ENCODE measurements around the gene TTLL5. TPM values are rescaled to one million over a fixed set of nuclear protein-coding genes. Genes with fewer than 3 reads are reported as not detected.

TTLL5 gene
- polyA plus RNA-seq, 3 donors = 4.2 to 7.2 (median 4.7) TPM

DNA sequence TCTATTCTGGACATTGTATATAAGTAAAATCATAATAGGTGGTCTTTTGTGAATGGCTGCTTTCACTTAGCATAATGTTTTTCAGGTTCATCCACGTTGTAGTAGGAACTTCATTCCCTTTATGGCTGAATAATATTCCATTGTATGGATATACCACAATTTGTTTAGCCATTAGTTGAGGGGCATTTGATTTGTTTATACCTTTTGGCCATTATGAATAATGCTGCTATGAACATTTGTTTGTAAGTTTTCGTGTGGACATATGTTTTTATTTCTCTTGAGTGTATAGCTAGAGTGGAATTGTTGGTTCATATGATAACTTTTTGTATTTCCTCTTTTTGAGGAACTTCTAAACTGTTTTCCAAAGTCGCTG lies 123.3 kb downstream of the TTLL5 start:
- Histone ChIP-seq H3K9me3 (replicated peaks in 1 of 2; ENCODE audit: control insufficient read depth in 1 of 2, insufficient read depth in 1 of 2, low read length in 2 of 2) (no peaks in the 10 kb centered on the region), H3K9ac (ENCODE audit: insufficient read depth, low read length, poor library complexity, severe bottlenecking) (no peak overlapping the region), H4K20me1 (ENCODE audit: insufficient read depth, low read length) (no peaks in the 10 kb centered on the region), H2AFZ (ENCODE audit: insufficient read depth, low read depth, low read length, poor library complexity, severe bottlenecking) (no peak overlapping the region), H3K4me3 (replicated peaks in 1 of 3; ENCODE audit: low read depth in 2 of 3, low read length in 3 of 3) (no peak overlapping the region), H3K27me3 (ENCODE audit: control insufficient read depth in 2 of 2, insufficient read depth in 2 of 2, low read length in 2 of 2) (no peaks in the 10 kb centered on the region), H3K4me2 (replicated peaks; ENCODE audit: extremely low read depth, low read length, poor library complexity, severe bottlenecking) (no peak overlapping the region), H3K4me1 (ENCODE audit: control insufficient read depth in 1 of 2, insufficient read depth in 2 of 2, low read length in 2 of 2) (no peaks in the 10 kb centered on the region), H3K27ac (ENCODE audit: low read depth in 1 of 2, low read length in 2 of 2) (no peak overlapping the region), H3K36me3 (replicated peaks in 1 of 2; ENCODE audit: control insufficient read depth in 1 of 2, insufficient read depth in 2 of 2, low read length in 2 of 2) (peaks cover 24 to 34% of the 10 kb centered on the region in 2 donors), H3K79me2 (ENCODE audit: insufficient read depth, low read length) (no peaks in the 10 kb centered on the region)
- H3K27me3 Mint-ChIP-seq (ENCODE audit: low read depth in 3 of 3) = no peaks in the 10 kb centered on the region
- H3K9me3 Mint-ChIP-seq = peaks cover 0 to 8% (median 3%) of the 10 kb centered on the region in 7 donors
- TF ChIP-seq CTCF (IDR thresholded peaks at IDR 0.05) = no peak
- intact Hi-C loops (cut with micrococcal nuclease) = no loop called here
- no CpG with 5 or more reads among the region's 3 CpGs for WGBS (ENCODE audit: insufficient coverage)
- no peak overlapping the region for H3K4me3 Mint-ChIP-seq
- peaks cover 56 to 62% of the 10 kb centered on the region in 2 donors for H3K36me3 Mint-ChIP-seq
- H3K4me1 Mint-ChIP-seq = no peaks in the 10 kb centered on the region
- DNase-seq = no peak
- no peak overlapping the region for H3K27ac Mint-ChIP-seq

GRCh38 chr14:75793806-75794205 lies 132.8 kb downstream of the TTLL5 start:
- Mint-ChIP-seq H3K27ac (no peak overlapping the region), H3K27me3 (ENCODE audit: low read depth in 3 of 3) (no peaks in the 10 kb centered on the region), H3K4me3 (no peak overlapping the region), H3K4me1 (no peaks in the 10 kb centered on the region), H3K9me3 (peaks cover 9 to 18% (median 14%) of the 10 kb centered on the region in 7 donors), H3K36me3 (peaks cover 42 to 43% of the 10 kb centered on the region in 2 donors)
- no peak for DNase-seq
- no peaks in the 10 kb centered on the region for H3K9me3 ChIP-seq (replicated peaks in 1 of 2; ENCODE audit: control insufficient read depth in 1 of 2, insufficient read depth in 1 of 2, low read length in 2 of 2)
- no CpG with 5 or more reads among the region's 2 CpGs for WGBS (ENCODE audit: insufficient coverage)
- H3K27ac ChIP-seq (ENCODE audit: low read depth in 1 of 2, low read length in 2 of 2) = no peak overlapping the region
- no peaks in the 10 kb centered on the region for H3K79me2 ChIP-seq (ENCODE audit: insufficient read depth, low read length)
- no peaks in the 10 kb centered on the region for H3K27me3 ChIP-seq (ENCODE audit: control insufficient read depth in 2 of 2, insufficient read depth in 2 of 2, low read length in 2 of 2)
- no peaks in the 10 kb centered on the region for H4K20me1 ChIP-seq (ENCODE audit: insufficient read depth, low read length)
- H3K4me2 ChIP-seq (replicated peaks; ENCODE audit: extremely low read depth, low read length, poor library complexity, severe bottlenecking) = no peak overlapping the region
- no peaks in the 10 kb centered on the region for H3K4me1 ChIP-seq (ENCODE audit: control insufficient read depth in 1 of 2, insufficient read depth in 2 of 2, low read length in 2 of 2)
- no peak for TF ChIP-seq CTCF (IDR thresholded peaks at IDR 0.05)
- no peak overlapping the region for H3K9ac ChIP-seq (ENCODE audit: insufficient read depth, low read length, poor library complexity, severe bottlenecking)
- H3K36me3 ChIP-seq (replicated peaks in 1 of 2; ENCODE audit: control insufficient read depth in 1 of 2, insufficient read depth in 2 of 2, low read length in 2 of 2) = peaks cover 0 to 15% of the 10 kb centered on the region in 2 donors
- H3K4me3 ChIP-seq (replicated peaks in 1 of 3; ENCODE audit: low read depth in 2 of 3, low read length in 3 of 3) = no peak overlapping the region
- intact Hi-C loops (cut with micrococcal nuclease) = no loop called here
- H2AFZ ChIP-seq (ENCODE audit: insufficient read depth, low read depth, low read length, poor library complexity, severe bottlenecking) = no peak overlapping the region

Data from CD14-positive monocyte (primary cell).